Measurements from ENCODE around the gene GPC2.

Gene GPC2

GRCh38 chr7:100173806-100174495, 3.2 kb downstream of the GPC2 start:
- Mint-ChIP-seq H3K4me3 (no peak overlapping the region), H3K27me3 (peaks cover 13% of the 10 kb centered on the region), H3K36me3 (ENCODE audit: insufficient read depth) (peaks cover 5% of the 10 kb centered on the region), H3K4me1 (peaks cover 30% of the 10 kb centered on the region), H3K9me3 (no peaks in the 10 kb centered on the region), H3K27ac (ENCODE audit: low read depth) (no peak overlapping the region)
- ATAC-seq (replicated peaks; ENCODE audit: extremely low read depth, poor library complexity, severe bottlenecking) (no peak), DNase-seq (ENCODE audit: low spot score in 2 of 2) (no peak)

- DNase-seq (ENCODE audit: low spot score in 2 of 2) = no peak
- Mint-ChIP-seq H3K9me3 (no peaks in the 10 kb centered on the region), H3K4me3 (peak overlapping the region; percentile 76), H3K27me3 (peaks cover 34% of the 10 kb centered on the region), H3K4me1 (peaks cover 43% of the 10 kb centered on the region), H3K36me3 (ENCODE audit: insufficient read depth) (peaks cover 6% of the 10 kb centered on the region), H3K27ac (ENCODE audit: low read depth) (no peak overlapping the region)
- ATAC-seq (replicated peaks; ENCODE audit: extremely low read depth, poor library complexity, severe bottlenecking) = peak; percentile 10
These were observed 5.3 kb downstream of the GPC2 start for GRCh38 chr7:100171840-100172239.

GRCh38 chr7:100171087-100171681, 6.0 kb downstream of the GPC2 start:
- ATAC-seq (replicated peaks; ENCODE audit: extremely low read depth, poor library complexity, severe bottlenecking) (peak; percentile 66), DNase-seq (ENCODE audit: low spot score in 2 of 2) (no peak)
- Mint-ChIP-seq H3K4me1 (peaks cover 43% of the 10 kb centered on the region), H3K27ac (ENCODE audit: low read depth) (peak overlapping the region; percentile 82), H3K27me3 (peaks cover 41% of the 10 kb centered on the region), H3K36me3 (ENCODE audit: insufficient read depth) (peaks cover 6% of the 10 kb centered on the region), H3K9me3 (no peaks in the 10 kb centered on the region), H3K4me3 (peak overlapping the region; percentile 66)

- no peak for DNase-seq (ENCODE audit: low spot score in 2 of 2)
- Mint-ChIP-seq H3K27ac (ENCODE audit: low read depth) (peak overlapping the region; percentile 82), H3K27me3 (peaks cover 48% of the 10 kb centered on the region), H3K4me3 (peak overlapping the region; percentile 66), H3K4me1 (peaks cover 47% of the 10 kb centered on the region), H3K36me3 (ENCODE audit: insufficient read depth) (peaks cover 6% of the 10 kb centered on the region), H3K9me3 (no peaks in the 10 kb centered on the region)
- ATAC-seq (replicated peaks; ENCODE audit: extremely low read depth, poor library complexity, severe bottlenecking) = no peak
These were observed 6.9 kb downstream of the GPC2 start for GRCh38 chr7:100170101-100170897.

- peak overlapping the region; percentile 64 for H3K4me3 Mint-ChIP-seq
- DNase-seq (ENCODE audit: low spot score in 2 of 2) (no peak), ATAC-seq (replicated peaks; ENCODE audit: extremely low read depth, poor library complexity, severe bottlenecking) (no peak)
- H3K27me3 Mint-ChIP-seq = peaks cover 48% of the 10 kb centered on the region
- H3K27ac Mint-ChIP-seq (ENCODE audit: low read depth) = no peak overlapping the region
- H3K4me1 Mint-ChIP-seq = peaks cover 47% of the 10 kb centered on the region
- no peaks in the 10 kb centered on the region for H3K9me3 Mint-ChIP-seq
- H3K36me3 Mint-ChIP-seq (ENCODE audit: insufficient read depth) = peaks cover 6% of the 10 kb centered on the region
These were observed 7.9 kb downstream of the GPC2 start for GRCh38 chr7:100169147-100169850.

- peak overlapping the region; percentile 6 for H3K27ac Mint-ChIP-seq (ENCODE audit: low read depth)
- H3K4me1 Mint-ChIP-seq = peaks cover 53% of the 10 kb centered on the region
- H3K4me3 Mint-ChIP-seq = peak overlapping the region; percentile 64
- no peak for DNase-seq (ENCODE audit: low spot score in 2 of 2)
- peaks cover 48% of the 10 kb centered on the region for H3K27me3 Mint-ChIP-seq
- no peak for ATAC-seq (replicated peaks; ENCODE audit: extremely low read depth, poor library complexity, severe bottlenecking)
- H3K9me3 Mint-ChIP-seq = no peaks in the 10 kb centered on the region
- peaks cover 7% of the 10 kb centered on the region for H3K36me3 Mint-ChIP-seq (ENCODE audit: insufficient read depth)
These were observed 9.3 kb downstream of the GPC2 start for GRCh38 chr7:100167912-100168323.

- DNase-seq (ENCODE audit: low spot score in 2 of 2) (no peak), ATAC-seq (replicated peaks; ENCODE audit: extremely low read depth, poor library complexity, severe bottlenecking) (no peak)
- Mint-ChIP-seq H3K4me1 (peaks cover 53% of the 10 kb centered on the region), H3K4me3 (peak overlapping the region; percentile 64), H3K36me3 (ENCODE audit: insufficient read depth) (peaks cover 7% of the 10 kb centered on the region), H3K27me3 (peaks cover 48% of the 10 kb centered on the region), H3K9me3 (no peaks in the 10 kb centered on the region), H3K27ac (ENCODE audit: low read depth) (no peak overlapping the region)
These were observed 9.9 kb downstream of the GPC2 start for GRCh38 chr7:100166970-100167911.

GRCh38 chr7:100166317-100166940, 10.8 kb downstream of the GPC2 start:
- no peaks in the 10 kb centered on the region for H3K9me3 Mint-ChIP-seq
- peaks cover 7% of the 10 kb centered on the region for H3K36me3 Mint-ChIP-seq (ENCODE audit: insufficient read depth)
- peak overlapping the region; percentile 51 for H3K4me3 Mint-ChIP-seq
- no peak overlapping the region for H3K27ac Mint-ChIP-seq (ENCODE audit: low read depth)
- peaks cover 48% of the 10 kb centered on the region for H3K4me1 Mint-ChIP-seq
- no peak for DNase-seq (ENCODE audit: low spot score in 2 of 2)
- peaks cover 48% of the 10 kb centered on the region for H3K27me3 Mint-ChIP-seq
- peak; percentile 35 for ATAC-seq (replicated peaks; ENCODE audit: extremely low read depth, poor library complexity, severe bottlenecking)

GRCh38 chr7:100163871-100164270, 13.3 kb downstream of the GPC2 start:
- Mint-ChIP-seq H3K4me1 (peaks cover 38% of the 10 kb centered on the region), H3K27ac (ENCODE audit: low read depth) (no peak overlapping the region), H3K36me3 (ENCODE audit: insufficient read depth) (peaks cover 5% of the 10 kb centered on the region), H3K9me3 (no peaks in the 10 kb centered on the region), H3K4me3 (no peak overlapping the region), H3K27me3 (peaks cover 34% of the 10 kb centered on the region)
- ATAC-seq (replicated peaks; ENCODE audit: extremely low read depth, poor library complexity, severe bottlenecking) (no peak), DNase-seq (ENCODE audit: low spot score in 2 of 2) (no peak)

- DNase-seq (ENCODE audit: low spot score in 2 of 2) = no peak
- Mint-ChIP-seq H3K9me3 (no peaks in the 10 kb centered on the region), H3K4me3 (peak overlapping the region; percentile 50), H3K4me1 (peaks cover 30% of the 10 kb centered on the region), H3K27me3 (peaks cover 26% of the 10 kb centered on the region), H3K27ac (ENCODE audit: low read depth) (no peak overlapping the region), H3K36me3 (ENCODE audit: insufficient read depth) (peaks cover 5% of the 10 kb centered on the region)
- peak; percentile 10 for ATAC-seq (replicated peaks; ENCODE audit: extremely low read depth, poor library complexity, severe bottlenecking)
These were observed 14.1 kb downstream of the GPC2 start for GRCh38 chr7:100163006-100163531.

- Mint-ChIP-seq H3K36me3 (ENCODE audit: insufficient read depth) (peaks cover 6% of the 10 kb centered on the region), H3K4me1 (peaks cover 31% of the 10 kb centered on the region), H3K27ac (ENCODE audit: low read depth) (no peak overlapping the region), H3K4me3 (peak overlapping the region; percentile 78), H3K9me3 (no peaks in the 10 kb centered on the region), H3K27me3 (no peaks in the 10 kb centered on the region)
- DNase-seq (ENCODE audit: low spot score in 2 of 2) (no peak), ATAC-seq (replicated peaks; ENCODE audit: extremely low read depth, poor library complexity, severe bottlenecking) (no peak)
These were observed 17.1 kb downstream of the GPC2 start for GRCh38 chr7:100160067-100160466.

All from central memory CD8-positive, alpha-beta T cell (primary cell).